ENCODE measurements around the gene COL2A1. TPM values are rescaled to one million over a fixed set of nuclear protein-coding genes. Genes with fewer than 3 reads are reported as not detected.

COL2A1 gene
- total and polyA plus RNA-seq, 8 donors: 0.06 to 91.3 (median 71.0) TPM; not detected in 1

DNA sequence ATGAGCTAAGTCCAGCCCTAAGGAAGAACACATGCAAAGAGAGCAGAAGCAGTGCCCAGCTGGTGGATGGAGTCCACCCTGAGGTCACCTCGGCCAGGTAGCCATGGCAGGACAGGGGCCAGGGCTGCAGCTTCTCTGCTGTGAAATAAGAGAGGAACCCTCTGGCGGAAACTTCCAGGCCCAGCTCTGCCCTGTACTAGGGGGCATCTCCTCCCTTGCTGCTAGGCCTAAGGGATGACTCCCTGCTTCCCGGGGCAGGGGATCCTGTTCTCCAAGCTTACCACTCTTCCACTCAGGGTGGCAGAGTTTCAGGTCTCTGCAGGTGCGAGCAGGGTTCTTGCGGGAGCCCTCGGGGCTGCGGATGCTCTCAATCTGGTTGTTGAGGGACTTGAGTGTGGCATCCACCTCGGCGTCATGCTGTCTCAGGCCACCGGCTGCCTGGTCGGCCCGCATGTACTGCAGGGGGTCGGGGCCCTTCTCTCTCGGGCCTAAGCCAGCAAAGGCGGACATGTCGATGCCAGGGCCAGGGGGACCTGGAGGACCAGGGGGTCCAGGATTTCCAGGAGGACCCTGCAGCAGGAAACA, 29.1 kb downstream of the COL2A1 start:
- H3K4me3 ChIP-seq: no peak overlapping the region
- DNase-seq (no peak), ATAC-seq (no peak)
- no peaks in the 10 kb centered on the region for H3K4me1 ChIP-seq
- no peaks in the 10 kb centered on the region for H3K9me3 ChIP-seq
- H3K27ac ChIP-seq: no peak overlapping the region
- H3K36me3 ChIP-seq: no peaks in the 10 kb centered on the region
- intact Hi-C loops (cut with DNase I): no loop called here
- no peaks in the 10 kb centered on the region for H3K27me3 ChIP-seq
- TF ChIP-seq, protein P1, sequence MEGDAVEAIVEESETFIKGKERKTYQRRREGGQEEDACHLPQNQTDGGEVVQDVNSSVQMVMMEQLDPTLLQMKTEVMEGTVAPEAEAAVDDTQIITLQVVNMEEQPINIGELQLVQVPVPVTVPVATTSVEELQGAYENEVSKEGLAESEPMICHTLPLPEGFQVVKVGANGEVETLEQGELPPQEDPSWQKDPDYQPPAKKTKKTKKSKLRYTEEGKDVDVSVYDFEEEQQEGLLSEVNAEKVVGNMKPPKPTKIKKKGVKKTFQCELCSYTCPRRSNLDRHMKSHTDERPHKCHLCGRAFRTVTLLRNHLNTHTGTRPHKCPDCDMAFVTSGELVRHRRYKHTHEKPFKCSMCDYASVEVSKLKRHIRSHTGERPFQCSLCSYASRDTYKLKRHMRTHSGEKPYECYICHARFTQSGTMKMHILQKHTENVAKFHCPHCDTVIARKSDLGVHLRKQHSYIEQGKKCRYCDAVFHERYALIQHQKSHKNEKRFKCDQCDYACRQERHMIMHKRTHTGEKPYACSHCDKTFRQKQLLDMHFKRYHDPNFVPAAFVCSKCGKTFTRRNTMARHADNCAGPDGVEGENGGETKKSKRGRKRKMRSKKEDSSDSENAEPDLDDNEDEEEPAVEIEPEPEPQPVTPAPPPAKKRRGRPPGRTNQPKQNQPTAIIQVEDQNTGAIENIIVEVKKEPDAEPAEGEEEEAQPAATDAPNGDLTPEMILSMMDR (IDR thresholded peaks at IDR 0.05): no peak

DNA sequence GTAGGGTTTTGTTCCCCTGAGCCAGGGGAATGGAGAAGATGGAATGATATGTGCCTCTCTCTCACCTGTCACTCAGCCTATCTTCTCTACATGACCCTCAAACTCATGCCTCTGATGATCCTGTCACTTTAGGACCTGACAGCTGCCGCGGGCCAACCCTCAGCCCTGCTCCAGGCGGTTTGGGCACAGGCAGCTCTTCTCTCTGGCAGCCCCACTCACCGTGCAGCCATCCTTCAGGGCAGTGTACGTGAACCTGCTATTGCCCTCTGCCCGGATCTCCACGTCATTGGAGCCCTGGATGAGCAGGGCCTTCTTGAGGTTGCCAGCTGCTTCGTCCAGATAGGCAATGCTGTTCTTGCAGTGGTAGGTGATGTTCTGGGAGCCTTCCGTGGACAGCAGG, 30.4 kb downstream of the COL2A1 start:
- ATAC-seq: no peak
- DNase-seq: no peak
- intact Hi-C loops (cut with DNase I): no loop called here
- TF ChIP-seq, protein P1 (IDR thresholded peaks at IDR 0.05): no peak
- Histone ChIP-seq H3K36me3 (peaks cover 0 to 2% of the 10 kb centered on the region in 2 donors), H3K4me1 (no peaks in the 10 kb centered on the region), H3K27ac (no peak overlapping the region), H3K27me3 (no peaks in the 10 kb centered on the region), H3K4me3 (no peak overlapping the region), H3K9me3 (no peaks in the 10 kb centered on the region)

DNA sequence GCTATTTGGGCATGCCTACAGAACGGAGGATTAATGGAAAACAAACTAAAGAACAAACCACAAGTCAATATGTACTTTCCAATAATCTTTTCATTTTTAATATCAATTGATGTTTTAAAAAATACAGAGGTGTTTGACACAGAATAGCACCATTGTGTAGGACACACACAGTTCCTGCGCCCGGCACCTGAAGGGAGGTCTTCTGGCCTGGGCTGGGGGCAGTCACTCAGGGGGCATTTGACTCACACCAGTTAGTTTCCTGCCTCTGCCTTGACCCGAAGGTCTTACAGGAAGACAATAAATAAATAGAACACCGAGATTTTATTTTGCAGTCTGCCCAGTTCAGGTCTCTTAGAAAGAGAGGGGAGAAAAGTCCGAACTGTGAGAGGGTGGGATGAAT, 31.4 kb downstream of the COL2A1 start:
- TF ChIP-seq, protein P1 (IDR thresholded peaks at IDR 0.05): no peak
- Histone ChIP-seq H3K27me3 (no peaks in the 10 kb centered on the region), H3K4me3 (no peak overlapping the region), H3K9me3 (no peaks in the 10 kb centered on the region), H3K36me3 (peaks cover 0 to 10% of the 10 kb centered on the region in 2 donors), H3K27ac (no peak overlapping the region), H3K4me1 (no peaks in the 10 kb centered on the region)
- intact Hi-C loops (cut with DNase I): no loop called here
- no peak for ATAC-seq
- no peak for DNase-seq

DNA sequence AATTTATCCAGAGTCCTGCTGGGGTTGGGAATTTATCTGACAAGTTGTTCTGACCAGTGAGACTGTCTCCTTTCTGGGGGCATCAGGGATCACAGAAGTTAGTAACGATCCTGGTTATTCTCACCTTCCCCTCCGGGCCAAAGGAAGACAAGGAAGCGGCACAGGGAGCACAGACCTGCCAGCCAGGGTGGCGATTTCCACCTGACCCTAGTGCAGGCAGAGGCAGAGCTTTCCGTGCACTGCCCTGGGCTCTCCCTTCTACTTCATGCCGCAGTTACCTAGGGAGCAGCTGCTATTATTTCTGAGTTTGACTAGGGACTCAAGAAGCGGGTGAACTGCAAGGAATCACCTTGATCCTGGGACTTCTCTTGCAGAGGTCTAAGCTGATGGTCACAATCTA, 33.4 kb downstream of the COL2A1 start:
- Histone ChIP-seq H3K36me3 (peaks cover 0 to 24% of the 10 kb centered on the region in 2 donors), H3K27me3 (no peaks in the 10 kb centered on the region), H3K9me3 (no peaks in the 10 kb centered on the region), H3K4me3 (no peak overlapping the region), H3K27ac (no peak overlapping the region), H3K4me1 (no peaks in the 10 kb centered on the region)
- DNase-seq: no peak
- no peak for ATAC-seq
- TF ChIP-seq, protein P1 (IDR thresholded peaks at IDR 0.05): no peak
- intact Hi-C loops (cut with DNase I): no loop called here

DNA sequence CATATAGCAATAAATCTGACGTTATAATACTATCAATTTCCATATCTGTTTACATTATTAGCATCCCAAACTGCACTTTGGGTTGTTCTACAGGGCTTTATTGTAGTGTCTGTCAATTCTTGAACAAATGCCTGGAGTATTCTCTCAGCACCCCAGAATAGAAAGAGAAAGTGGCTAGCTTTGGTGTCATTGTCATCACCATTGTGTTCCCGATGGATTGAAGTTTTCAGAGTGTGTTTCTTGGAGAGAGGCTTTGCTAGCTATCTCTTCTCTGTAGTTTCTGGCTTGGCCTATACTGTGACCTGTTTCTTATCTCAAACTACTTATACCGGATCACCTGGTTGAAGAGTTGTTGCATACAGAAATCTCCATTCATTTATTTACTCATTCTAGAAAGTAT, 34.4 kb downstream of the COL2A1 start:
- TF ChIP-seq, protein P1 (IDR thresholded peaks at IDR 0.05): no peak
- Histone ChIP-seq H3K27me3 (no peaks in the 10 kb centered on the region), H3K9me3 (no peaks in the 10 kb centered on the region), H3K27ac (no peak overlapping the region), H3K36me3 (peaks cover 0 to 26% of the 10 kb centered on the region in 2 donors), H3K4me1 (peaks cover 0 to 4% of the 10 kb centered on the region in 2 donors), H3K4me3 (no peak overlapping the region)
- intact Hi-C loops (cut with DNase I): no loop called here
- DNase-seq (no peak), ATAC-seq (no peak)
